ENCODE results near the gene FOXC1. TPM values are rescaled to one million over a fixed set of nuclear protein-coding genes. Genes with fewer than 3 reads are reported as not detected.

Gene FOXC1
- total RNA-seq, 4 donors from 2014 or later = 7.1 to 39.2 (median 27.5) TPM

DNA sequence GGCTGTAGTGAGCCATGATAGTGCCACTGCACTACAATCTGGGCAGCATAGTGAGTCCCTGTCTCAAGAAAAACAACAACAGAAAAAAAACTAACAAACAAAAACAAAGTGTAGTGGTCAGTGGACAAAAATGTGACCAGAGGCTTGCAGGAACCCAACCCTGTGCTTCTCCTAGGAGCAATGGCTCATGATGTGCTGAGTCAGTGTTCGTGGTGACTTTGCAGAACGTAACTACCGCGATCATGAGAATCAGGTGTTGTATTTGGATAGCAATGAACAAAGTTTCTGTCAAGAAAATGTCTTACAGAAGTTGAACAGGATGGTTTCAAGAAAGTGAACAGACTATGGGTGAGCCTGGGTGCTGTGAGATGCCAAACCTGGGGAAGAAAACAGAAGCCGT is 18.5 kb upstream of the FOXC1 start:
- WGBS, 2 donors = 73 to 90% methylated on average over 5 of the region's 5 CpGs
- H3K4me3 ChIP-seq (ENCODE audit: low read depth, poor library complexity, severe bottlenecking) = no peak overlapping the region
- TF ChIP-seq, protein P1, sequence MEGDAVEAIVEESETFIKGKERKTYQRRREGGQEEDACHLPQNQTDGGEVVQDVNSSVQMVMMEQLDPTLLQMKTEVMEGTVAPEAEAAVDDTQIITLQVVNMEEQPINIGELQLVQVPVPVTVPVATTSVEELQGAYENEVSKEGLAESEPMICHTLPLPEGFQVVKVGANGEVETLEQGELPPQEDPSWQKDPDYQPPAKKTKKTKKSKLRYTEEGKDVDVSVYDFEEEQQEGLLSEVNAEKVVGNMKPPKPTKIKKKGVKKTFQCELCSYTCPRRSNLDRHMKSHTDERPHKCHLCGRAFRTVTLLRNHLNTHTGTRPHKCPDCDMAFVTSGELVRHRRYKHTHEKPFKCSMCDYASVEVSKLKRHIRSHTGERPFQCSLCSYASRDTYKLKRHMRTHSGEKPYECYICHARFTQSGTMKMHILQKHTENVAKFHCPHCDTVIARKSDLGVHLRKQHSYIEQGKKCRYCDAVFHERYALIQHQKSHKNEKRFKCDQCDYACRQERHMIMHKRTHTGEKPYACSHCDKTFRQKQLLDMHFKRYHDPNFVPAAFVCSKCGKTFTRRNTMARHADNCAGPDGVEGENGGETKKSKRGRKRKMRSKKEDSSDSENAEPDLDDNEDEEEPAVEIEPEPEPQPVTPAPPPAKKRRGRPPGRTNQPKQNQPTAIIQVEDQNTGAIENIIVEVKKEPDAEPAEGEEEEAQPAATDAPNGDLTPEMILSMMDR (IDR thresholded peaks at IDR 0.05) = no peak
- TF ChIP-seq POLR2A (IDR thresholded peaks at IDR 0.05) = no peak
- intact Hi-C loops (cut with DNase I; ENCODE audit: low total_unique reads) = no loop called here
- no peak for DNase-seq (ENCODE audit: low spot score in 2 of 2)

DNA sequence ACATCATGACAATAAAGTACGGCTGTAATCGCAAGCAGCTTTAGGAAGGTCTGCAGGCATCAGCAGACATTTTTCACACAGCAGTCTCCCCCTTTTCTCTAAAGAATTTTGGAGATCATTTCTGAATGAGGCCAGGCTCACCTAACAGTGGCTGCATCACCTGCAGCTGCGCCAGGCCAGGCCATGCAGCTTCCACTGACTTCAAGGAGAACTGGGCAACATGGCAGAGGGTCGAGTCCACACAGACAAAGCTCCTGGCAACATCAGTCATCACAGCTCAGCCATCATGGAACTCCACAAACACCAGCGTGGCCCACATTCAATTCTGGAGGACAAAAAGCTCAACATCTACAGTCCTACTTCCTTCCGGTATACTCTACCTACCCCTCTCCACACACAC is 17.8 kb upstream of the FOXC1 start:
- no peak overlapping the region for H3K4me3 ChIP-seq (ENCODE audit: low read depth, poor library complexity, severe bottlenecking)
- 78 to 79% methylated on average over 6 of the region's 6 CpGs for WGBS, 2 donors
- TF ChIP-seq, protein P1 (IDR thresholded peaks at IDR 0.05) = no peak
- TF ChIP-seq POLR2A (IDR thresholded peaks at IDR 0.05) = no peak
- intact Hi-C loops (cut with DNase I; ENCODE audit: low total_unique reads) = no loop called here
- peak in 1 of 2 donors; percentile 64 for DNase-seq (ENCODE audit: low spot score in 2 of 2)

DNA sequence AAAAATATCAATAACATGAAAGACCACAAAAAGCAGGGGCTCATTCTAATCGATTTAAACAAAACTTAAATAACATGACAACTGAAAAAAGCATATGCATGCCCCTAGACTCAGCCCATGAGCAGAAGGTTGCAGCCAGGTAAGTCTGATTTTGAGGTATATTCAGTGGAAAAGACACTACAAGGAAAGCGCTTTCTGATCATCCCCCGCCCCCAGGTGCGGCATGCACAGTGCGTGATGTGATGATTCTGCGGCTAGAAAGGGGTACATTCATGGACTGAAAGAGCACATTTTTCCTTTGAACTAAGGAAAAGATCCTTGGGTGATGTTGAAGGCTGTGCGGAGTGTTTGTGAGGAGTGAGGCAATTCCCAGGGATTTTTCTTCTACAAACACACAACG is 16.9 kb upstream of the FOXC1 start:
- H3K4me3 ChIP-seq (ENCODE audit: low read depth, poor library complexity, severe bottlenecking) = no peak overlapping the region
- intact Hi-C loops (cut with DNase I; ENCODE audit: low total_unique reads) = no loop called here
- TF ChIP-seq, protein P1 (IDR thresholded peaks at IDR 0.05) = no peak
- TF ChIP-seq POLR2A (IDR thresholded peaks at IDR 0.05) = no peak
- WGBS, 2 donors = 84 to 86% methylated on average over 8 of the region's 8 CpGs
- peak in 1 of 2 donors; percentile 56 for DNase-seq (ENCODE audit: low spot score in 2 of 2)

DNA sequence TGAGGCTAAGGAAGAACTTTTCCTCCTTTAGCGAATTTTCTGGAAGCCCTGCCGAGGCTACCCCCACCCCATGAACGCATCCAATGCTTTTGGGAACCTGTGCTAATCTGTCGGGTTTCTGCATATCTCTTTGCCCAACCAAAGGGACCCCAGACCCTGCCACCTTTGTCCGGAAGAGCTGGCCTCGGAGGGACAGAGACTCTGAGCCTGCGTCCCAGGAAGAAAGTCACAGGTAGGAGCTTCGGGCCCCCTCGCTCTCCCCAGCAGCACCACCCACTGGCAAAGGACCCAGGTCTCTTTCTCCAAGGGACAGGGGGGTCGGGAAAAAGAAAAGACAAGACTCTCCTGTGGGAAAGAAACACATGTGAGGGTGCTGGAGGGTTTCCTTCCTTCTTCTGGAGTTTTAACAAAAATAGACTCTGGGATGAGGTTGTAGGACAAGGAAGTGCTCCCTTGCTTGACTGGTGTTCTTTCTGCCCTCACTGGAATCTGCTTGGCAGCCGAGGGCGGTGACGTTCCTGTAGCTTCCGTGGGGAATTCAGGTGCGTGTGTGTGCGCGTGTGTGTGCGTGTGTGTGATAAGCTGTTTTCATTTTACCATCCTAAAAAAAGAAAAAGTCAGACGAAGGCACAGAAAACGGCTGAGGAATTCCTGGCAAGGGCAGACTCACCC is 16.3 kb upstream of the FOXC1 start:
- TF ChIP-seq POLR2A (IDR thresholded peaks at IDR 0.05) = no peak
- TF ChIP-seq, protein P1 (IDR thresholded peaks at IDR 0.05) = no peak
- H3K4me3 ChIP-seq (ENCODE audit: low read depth, poor library complexity, severe bottlenecking) = no peak overlapping the region
- whole genome bisulfite sequencing, 2 donors = 48 to 54% methylated on average over 20 of the region's 20 CpGs
- intact Hi-C loops (cut with DNase I; ENCODE audit: low total_unique reads) = no loop called here
- peak in 1 of 2 donors; percentile 78 for DNase-seq (ENCODE audit: low spot score in 2 of 2)

DNA sequence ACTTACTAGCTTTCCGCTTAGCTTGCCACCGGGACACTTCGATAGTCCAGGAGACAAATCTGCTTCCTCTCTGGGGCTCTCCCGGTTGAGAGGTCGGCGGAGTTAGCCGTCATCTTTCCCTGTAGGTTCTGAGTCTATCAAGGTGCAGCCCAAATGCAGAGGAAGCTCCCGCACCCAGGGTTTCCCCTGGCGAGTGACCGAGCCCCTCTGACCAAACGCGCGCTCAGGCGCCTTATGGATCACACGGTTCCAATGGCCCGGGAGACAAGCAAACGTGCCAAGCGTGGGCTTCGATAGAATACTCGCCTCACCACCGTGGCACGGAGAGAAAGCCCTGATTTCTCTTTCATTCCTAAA is 15.8 kb upstream of the FOXC1 start:
- intact Hi-C loops (cut with DNase I; ENCODE audit: low total_unique reads) = no loop called here
- TF ChIP-seq POLR2A (IDR thresholded peaks at IDR 0.05) = no peak
- TF ChIP-seq, protein P1 (IDR thresholded peaks at IDR 0.05) = no peak

More for the DNA sequence above, 15.8 kb upstream of the FOXC1 start:
- no peak overlapping the region for H3K4me3 ChIP-seq (ENCODE audit: low read depth, poor library complexity, severe bottlenecking)
- peak in 1 of 2 donors; percentile 73 for DNase-seq (ENCODE audit: low spot score in 2 of 2)
- 69 to 74% methylated on average over 21 to 22 of the region's 22 CpGs for WGBS, 2 donors
